ENCODE measurements around the gene MTERF2. TPM values are rescaled to one million over a fixed set of nuclear protein-coding genes. Genes with fewer than 3 reads are reported as not detected.

The MTERF2 gene
- total and polyA plus RNA-seq, 2 of the 13 experiments (the other 11 are each of a cell fraction or from before 2014, with no cell fraction given), result 8.0 to 11.6 TPM

GRCh38 chr12:106986625-106987389 is at the start of gene MTERF2 (continued):
- TF ChIP-seq ARNT2 (CRISPR knock-in tag; IDR thresholded peaks at IDR 0.05; ENCODE audit: low read depth) (no peak; the same call in 1 of the 2 replicates), HNF1A (IDR thresholded peaks at IDR 0.05; ENCODE audit: low read depth) (no peak), HNF1A (CRISPR knock-in tag; IDR thresholded peaks at IDR 0.05; ENCODE audit: borderline replicate concordance) (peak; percentile 49; the same call in 1 of the 2 replicates), MAF1 (CRISPR knock-in tag; IDR thresholded peaks at IDR 0.05; ENCODE audit: borderline replicate concordance) (no peak; the same call in 1 of the 2 replicates), POGZ (CRISPR knock-in tag; IDR thresholded peaks at IDR 0.05) (peak; percentile 86), NFE2L1 (CRISPR knock-in tag; IDR thresholded peaks at IDR 0.05; ENCODE audit: borderline replicate concordance) (no peak), DZIP1 (CRISPR knock-in tag; IDR thresholded peaks at IDR 0.05) (peak; percentile 81; the same call in 1 of the 2 replicates), ZNF784 (CRISPR knock-in tag; IDR thresholded peaks at IDR 0.05; ENCODE audit: borderline replicate concordance) (no peak), ZFP41 (CRISPR knock-in tag; IDR thresholded peaks at IDR 0.05; ENCODE audit: borderline replicate concordance) (no peak), ZNF256 (CRISPR knock-in tag; conservative IDR thresholded peaks at IDR 0.05) (0 out of 2 replicates have a peak, but pooled peaks have one; percentile 33), ESRRA (CRISPR knock-in tag; IDR thresholded peaks at IDR 0.05; ENCODE audit: low read depth) (0 out of 2 replicates have a peak, but pooled peaks have one; percentile 12), ZNF143 (CRISPR knock-in tag; IDR thresholded peaks at IDR 0.05) (0 out of 2 replicates have a peak, but pooled peaks have one; percentile 27), SPEN (CRISPR knock-in tag; IDR thresholded peaks at IDR 0.05; ENCODE audit: low read depth) (peak; percentile 73; the same call in 1 of the 2 replicates), TFAP4 (IDR thresholded peaks at IDR 0.05; ENCODE audit: borderline replicate concordance, low read depth) (no peak), ZNF329 (CRISPR knock-in tag; IDR thresholded peaks at IDR 0.05; ENCODE audit: low read depth) (peak; percentile 84; the same call in 1 of the 2 replicates), TRIM24 (CRISPR knock-in tag; IDR thresholded peaks at IDR 0.05) (no peak), NBN (conservative IDR thresholded peaks at IDR 0.05) (no peak), SP4 (CRISPR knock-in tag; IDR thresholded peaks at IDR 0.05) (peak; percentile 80; the same call in 1 of the 2 replicates), ZSCAN25 (CRISPR knock-in tag; IDR thresholded peaks at IDR 0.05) (no peak), SCMH1 (CRISPR knock-in tag; IDR thresholded peaks at IDR 0.05; ENCODE audit: borderline replicate concordance) (no peak), RBM22 (optimal IDR thresholded peaks at IDR 0.05; ENCODE audit: low read length) (no peak)
